ENCODE data around the gene ABI2. TPM values are rescaled to one million over a fixed set of nuclear protein-coding genes. Genes with fewer than 3 reads are reported as not detected.

The ABI2 gene
- total and polyA plus RNA-seq, 3 donors from 2014 or later, result 91.2 to 109 (median 106) TPM

DNA sequence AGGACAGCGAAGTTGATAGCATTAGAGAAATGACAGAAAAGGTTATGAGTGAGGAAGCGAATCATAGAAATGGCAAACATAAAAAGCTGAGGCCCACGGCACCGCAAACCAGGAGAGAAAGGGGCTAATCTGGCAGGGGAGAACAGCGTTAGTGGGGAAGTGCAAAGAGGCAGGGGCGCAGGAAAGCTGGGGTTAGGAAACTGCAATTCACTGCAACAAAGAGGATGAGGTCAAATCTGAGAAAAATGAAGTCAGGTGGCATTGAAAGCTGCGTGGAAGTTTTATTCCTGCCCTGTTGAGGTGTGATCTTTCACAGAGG lies 653 bp upstream of the ABI2 start:
- TF ChIP-seq POLR2A (IDR thresholded peaks at IDR 0.05) (no peak), CTCF (IDR thresholded peaks at IDR 0.05) (no peak)
- DNase-seq, result peak; percentile 26
- Histone ChIP-seq H3K4me1 (peaks cover 17% of the 10 kb centered on the region), H3K4me3 (peak overlapping the region; percentile 97 to 98), H3K27me3 (no peaks in the 10 kb centered on the region), H3K9me3 (no peaks in the 10 kb centered on the region), H3K36me3 (ENCODE audit: low read depth, missing control alignments) (no peaks in the 10 kb centered on the region), H3K27ac (peak overlapping the region; percentile 94 to 95)
- WGBS, 2 donors, result 4 to 6% methylated on average over 7 of the region's 7 CpGs
- intact Hi-C loops (cut with DNase I; ENCODE audit: low total_unique reads), result no loop called here

DNA sequence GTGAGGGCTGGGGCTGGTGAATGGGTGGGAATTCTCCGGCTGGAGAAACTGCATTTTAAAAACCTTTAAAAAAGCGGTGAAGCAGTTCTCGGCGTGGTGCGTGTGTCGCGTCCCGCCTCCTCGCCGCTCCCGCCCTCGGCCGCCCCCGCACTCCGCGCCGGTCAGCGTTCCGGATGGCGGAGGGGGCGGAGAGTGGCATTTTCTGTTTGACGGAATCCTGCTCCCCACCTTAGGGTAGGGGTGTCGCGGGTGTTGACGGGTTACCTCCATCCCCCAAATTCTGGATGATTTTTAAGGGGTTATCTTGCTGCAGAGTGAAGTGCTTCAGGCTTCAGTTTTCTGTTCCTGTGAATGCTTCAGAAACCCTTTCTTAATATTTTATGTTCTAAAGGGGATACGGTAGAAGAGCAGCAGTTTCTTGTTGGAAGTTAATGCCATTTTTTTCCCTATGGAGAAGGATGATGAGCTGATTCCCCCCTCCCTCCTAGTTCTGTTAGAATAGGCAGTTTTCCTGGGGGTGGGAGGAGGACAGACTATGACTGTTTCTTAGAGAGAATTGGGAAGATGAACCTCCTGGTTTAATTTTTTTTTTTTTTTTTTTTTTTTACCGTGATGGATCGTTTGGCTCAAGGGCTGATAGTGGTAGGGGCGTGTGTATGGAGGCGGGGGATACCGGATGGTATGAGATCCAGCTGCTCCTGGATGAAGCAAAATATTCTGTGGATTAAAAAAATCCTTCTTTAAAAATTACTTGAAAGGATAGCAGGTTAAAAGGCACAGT lies 756 bp downstream of the ABI2 start:
- intact Hi-C loops (cut with DNase I; ENCODE audit: low total_unique reads), result no loop called here

DNA sequence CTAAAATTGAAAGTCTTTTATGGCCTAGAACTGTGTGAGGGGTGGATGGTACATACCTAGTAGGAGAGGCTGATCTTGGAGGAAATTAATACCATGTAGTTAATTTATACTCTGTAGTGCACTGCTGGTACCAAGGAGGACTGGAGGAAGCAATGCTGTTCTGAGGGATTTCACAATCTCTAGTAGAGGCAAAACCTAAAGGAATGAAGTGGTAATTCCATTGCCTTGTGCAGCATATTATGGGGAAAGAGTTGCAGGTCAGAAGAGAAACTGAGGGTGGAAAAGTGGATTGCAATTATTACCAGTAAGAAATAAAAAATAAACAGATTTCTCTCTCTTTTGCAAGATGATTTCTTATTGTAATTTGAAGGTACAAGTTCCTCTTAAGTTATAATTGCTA lies 2.2 kb downstream of the ABI2 start:
- no peak for TF ChIP-seq POLR2A (IDR thresholded peaks at IDR 0.05)
- TF ChIP-seq CTCF (IDR thresholded peaks at IDR 0.05), result no peak
- Histone ChIP-seq H3K27me3 (no peaks in the 10 kb centered on the region), H3K36me3 (ENCODE audit: low read depth, missing control alignments) (no peaks in the 10 kb centered on the region), H3K4me3 (no peak overlapping the region), H3K27ac (no peak overlapping the region), H3K9me3 (no peaks in the 10 kb centered on the region), H3K4me1 (peaks cover 17% of the 10 kb centered on the region)
- intact Hi-C loops (cut with DNase I; ENCODE audit: low total_unique reads), result no loop called here
- no peak for DNase-seq

More for the DNA sequence above, 756 bp downstream of the ABI2 start:
- H3K36me3 ChIP-seq (ENCODE audit: low read depth, missing control alignments), result no peaks in the 10 kb centered on the region
- peak overlapping the region; percentile 94 to 95 for H3K27ac ChIP-seq
- peaks cover 17% of the 10 kb centered on the region for H3K4me1 ChIP-seq
- DNase-seq, result peak; percentile 54
- WGBS, 2 donors, result 0% methylated on average over 10 to 31 of the region's 31 CpGs
- H3K9me3 ChIP-seq, result no peaks in the 10 kb centered on the region
- peak overlapping the region; percentile 97 to 98 for H3K4me3 ChIP-seq
- TF ChIP-seq CTCF (IDR thresholded peaks at IDR 0.05), result no peak
- TF ChIP-seq POLR2A (IDR thresholded peaks at IDR 0.05), result no peak
- H3K27me3 ChIP-seq, result no peaks in the 10 kb centered on the region

DNA sequence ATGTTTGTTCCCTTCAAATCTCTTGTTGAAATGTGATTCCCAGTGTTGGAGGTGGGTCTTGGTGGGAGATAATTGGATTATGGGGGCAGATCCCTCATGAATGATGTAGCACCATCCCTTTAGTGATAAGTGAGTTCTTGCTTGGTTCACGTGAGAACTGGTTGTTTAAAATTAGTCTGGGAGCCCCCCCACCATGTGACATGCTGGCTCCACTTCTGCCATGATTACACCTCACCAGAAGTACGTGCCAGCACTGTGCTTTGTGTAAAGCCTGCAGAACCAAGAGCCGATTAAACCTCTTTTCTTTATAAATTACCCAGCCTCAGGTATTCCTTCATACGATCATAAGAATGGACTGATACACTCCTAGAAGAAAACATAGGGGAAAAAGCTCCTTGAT lies 10.1 kb downstream of the ABI2 start:
- 70 to 88% methylated on average over 4 of the region's 4 CpGs for WGBS, 2 donors

More for the DNA sequence above, 10.1 kb downstream of the ABI2 start:
- intact Hi-C loops (cut with DNase I; ENCODE audit: low total_unique reads), result no loop called here
- Histone ChIP-seq H3K27me3 (no peaks in the 10 kb centered on the region), H3K4me1 (no peaks in the 10 kb centered on the region), H3K27ac (no peak overlapping the region), H3K9me3 (no peaks in the 10 kb centered on the region), H3K4me3 (no peak overlapping the region), H3K36me3 (ENCODE audit: low read depth, missing control alignments) (no peaks in the 10 kb centered on the region)
- TF ChIP-seq CTCF (IDR thresholded peaks at IDR 0.05) (no peak), POLR2A (IDR thresholded peaks at IDR 0.05) (no peak)
- DNase-seq, result no peak
